Kidney (tissue), 14 donors: ENCODE measurements around the gene GNB3. TPM values are rescaled to one million over a fixed set of nuclear protein-coding genes. Genes with fewer than 3 reads are reported as not detected.
A peak's percentile ranks its signal among the peaks of the same experiment; 100 is the strongest.

Source experiments
- DNase-seq, 5 donors: peaks; one replicate each; pipeline ENCODE4 v3.0.0-alpha.2; 2013 to 2020
- FAIRE-seq: peaks from 2 replicates; lab custom pipeline; 2012; peaks lifted over from hg19 to GRCh38; lab: Jason Lieb, UNC
- H3K27ac ChIP-seq, 2 donors: one replicate each; pipeline ENCODE4 v1.7.0; 2013; ENCODE audit warnings: low read depth in 2 of 2, low read length in 2 of 2, inconsistent platforms in 1 of 2
- H3K27me3 ChIP-seq: one replicate; pipeline ENCODE4 v1.7.1; 2013; ENCODE audit warnings: low read length, inconsistent platforms; ENCODE audit not compliant: control insufficient read depth, insufficient read depth
- H3K36me3 ChIP-seq, 3 donors: one replicate each; pipeline versions ENCODE4 v1.7.0 to v1.7.1; 2013; ENCODE audit warnings: low read length in 3 of 3, control low read depth in 1 of 3, inconsistent platforms in 1 of 3; ENCODE audit not compliant: insufficient read depth in 3 of 3, control insufficient read depth in 2 of 3
- H3K4me1 ChIP-seq, 3 donors: one replicate each; pipeline versions ENCODE4 v1.7.0 to v1.7.1; 2013; ENCODE audit warnings: low read length in 3 of 3, inconsistent platforms in 1 of 3, low read depth in 1 of 3; ENCODE audit not compliant: control insufficient read depth in 2 of 3, insufficient read depth in 2 of 3
- H3K4me3 ChIP-seq, 3 donors: one replicate each; pipeline versions ENCODE4 v1.7.0 to v1.8.1; 2013; ENCODE audit warnings: low read length in 3 of 3, control low read depth in 1 of 3, inconsistent platforms in 1 of 3
- H3K9ac ChIP-seq, 3 donors: one replicate each; pipeline versions ENCODE4 v1.7.0 to v1.7.1; 2013; ENCODE audit warnings: low read length in 3 of 3, control low read depth in 1 of 3, inconsistent platforms in 1 of 3
- H3K9me3 ChIP-seq, 3 donors: one replicate each; pipeline versions ENCODE4 v1.7.0 to v1.7.1; 2013; ENCODE audit warnings: low read length in 3 of 3, control low read depth in 1 of 3, inconsistent platforms in 1 of 3; ENCODE audit not compliant: control insufficient read depth in 2 of 3, insufficient read depth in 1 of 3
- CTCF ChIP-seq: IDR thresholded peaks from 3 replicates; pipeline ENCODE4 v1.5.1; 2012; ENCODE audit warnings: mild to moderate bottlenecking, moderate library complexity, borderline replicate concordance; ENCODE audit not compliant: insufficient read depth; ENCODE audit errors: extremely low read depth
- intact Hi-C: fragments of 100-400 bp; cut with DNase I; formaldehyde crosslinking; loops from one replicate; pipeline ENCODE4 v1.11.1; 2022
- polyA plus RNA-seq: library from polyadenylated mRNA; stranded (reverse); fragments of 350-450 nt; fragmentation: Illumina TruSeq; extraction: RNeasy Lipid Tissue Mini Kit (QIAGEN cat#74804); gene quantifications from one replicate; pipeline ENCODE4 v1.2.3, GENCODE V29; 2014; ENCODE audit warnings: low read depth, low replicate concordance; ENCODE audit not compliant: insufficient read depth
- total RNA-seq: library from RNA; stranded (reverse); fragmentation: NEBNext Ultra II Directional; extraction: Animal tissue kit (Norgen Biotek cat#: 25700); gene quantifications from one replicate; pipeline ENCODE4 v1.2.1, GENCODE V29; 2021
- donor health status: control.
- donor health status: control.
- donor health status: control.
- donor health status: control.
- donor health status: control.
- donor health status: DM: yes; HTN: yes; CAD: no.
- donor health status: Normal renal cell carcinoma (clear cell type).

The GNB3 gene
- total and polyA plus RNA-seq, 2 donors from 2014 or later = 1.4 to 2.6 TPM

- Histone ChIP-seq H3K36me3 (no peaks in the 10 kb centered on the region), H3K27me3 (no peaks in the 10 kb centered on the region), H3K9ac (no peak overlapping the region), H3K4me1 (no peaks in the 10 kb centered on the region), H3K27ac (no peak overlapping the region), H3K4me3 (no peak overlapping the region), H3K9me3 (no peaks in the 10 kb centered on the region)
- intact Hi-C loops = no loop called here
- no peak for TF ChIP-seq CTCF
- FAIRE-seq = no peak
- no peak for DNase-seq
Measured at GRCh38 chr12:6809056-6809455, 31.7 kb upstream of the GNB3 start.

- no peaks in the 10 kb centered on the region for H3K27me3 ChIP-seq
- no peaks in the 10 kb centered on the region for H3K4me1 ChIP-seq
- peak in 1 of 5 donors; percentile 9 for DNase-seq
- no peak overlapping the region for H3K27ac ChIP-seq
- no peak for FAIRE-seq
- no peak overlapping the region for H3K4me3 ChIP-seq
- H3K9me3 ChIP-seq = no peaks in the 10 kb centered on the region
- TF ChIP-seq CTCF = no peak
- no peak overlapping the region for H3K9ac ChIP-seq
- intact Hi-C loops = no loop called here
- H3K36me3 ChIP-seq = no peaks in the 10 kb centered on the region
Measured at GRCh38 chr12:6810758-6811157, 30.0 kb upstream of the GNB3 start.

- Histone ChIP-seq H3K27me3 (no peaks in the 10 kb centered on the region), H3K4me3 (no peak overlapping the region), H3K4me1 (peaks cover 0 to 4% (median 0%) of the 10 kb centered on the region in 3 donors), H3K36me3 (peaks cover 0 to 3% (median 0%) of the 10 kb centered on the region in 3 donors), H3K9me3 (peaks cover 0 to 2% (median 0%) of the 10 kb centered on the region in 3 donors), H3K27ac (no peak overlapping the region), H3K9ac (no peak overlapping the region)
- TF ChIP-seq CTCF = no peak
- FAIRE-seq (no peak), DNase-seq (no peak)
- intact Hi-C loops = no loop called here
Measured at GRCh38 chr12:6813363-6813762, 27.4 kb upstream of the GNB3 start.

GRCh38 chr12:6816598-6816997, 24.1 kb upstream of the GNB3 start:
- TF ChIP-seq CTCF = no peak
- Histone ChIP-seq H3K9me3 (peaks cover 0 to 2% (median 0%) of the 10 kb centered on the region in 3 donors), H3K4me1 (peaks cover 0 to 8% (median 5%) of the 10 kb centered on the region in 3 donors), H3K9ac (no peak overlapping the region), H3K27me3 (no peaks in the 10 kb centered on the region), H3K27ac (no peak overlapping the region), H3K36me3 (peaks cover 0 to 3% (median 0%) of the 10 kb centered on the region in 3 donors), H3K4me3 (no peak overlapping the region)
- DNase-seq (no peak), FAIRE-seq (no peak)
- intact Hi-C loops = no loop called here
